Mucosa of descending colon (tissue), 3 donors: ENCODE data around the gene S100A12. TPM values are rescaled to one million over a fixed set of nuclear protein-coding genes. Genes with fewer than 3 reads are reported as not detected.

ENCODE experiments used
- ATAC-seq: fragments of 200-7000 bp; cut with Tn5 transposase; one replicate; pipeline ENCODE4 v1.9.1; 2020; ENCODE audit warnings: mild to moderate bottlenecking, moderate library complexity
- DNase-seq, 3 donors: peaks; one replicate each; pipeline ENCODE4 v3.0.0-alpha.2; 2020
- H3K36me3 ChIP-seq: fragments of 200-600 bp; one replicate; pipeline ENCODE4 v1.8.0; 2021; ENCODE audit warnings: low read depth, mild to moderate bottlenecking
- H3K4me1 ChIP-seq: fragments of 200-600 bp; one replicate; pipeline ENCODE4 v1.8.0; 2021; ENCODE audit warnings: low read depth, mild to moderate bottlenecking
- H3K4me3 ChIP-seq: fragments of 200-600 bp; one replicate; pipeline ENCODE4 v1.8.0; 2021; ENCODE audit warnings: mild to moderate bottlenecking
- H3K9me3 ChIP-seq: fragments of 200-600 bp; one replicate; pipeline ENCODE4 v1.8.0; 2021; ENCODE audit warnings: mild to moderate bottlenecking
- CTCF ChIP-seq: fragments of 200-600 bp; IDR thresholded peaks from one replicate; pipeline ENCODE4 v1.8.0; 2022; ENCODE audit warnings: antibody characterized with exemption, mild to moderate bottlenecking
- intact Hi-C, 2 donors: fragments of 100-400 bp; cut with DNase I in 1 of 2; cut with micrococcal nuclease in 1 of 2; formaldehyde crosslinking; loops; one replicate each; pipeline versions ENCODE4 v1.11.0 to v1.11.1; 2022; cut with DNase I, micrococcal nuclease
- total RNA-seq, 3 donors: library from RNA; stranded (reverse); fragmentation: NEBNext Ultra II Directional in 2 of 3; extraction: Animal tissue kit (Norgen Biotek cat#: 25700) in 2 of 3; gene quantifications; one replicate each; pipeline versions ENCODE4 v1.2.1 to v1.2.4, GENCODE V29; 2021 to 2023
- donor health status: DM: no; HTN: no; CAD: no; lungs with moderate emphysema.
- donor health status: DM: no; HTN: no; CAD: no.
- donor health status: DM: no; HTN: yes; CAD: no.

Gene S100A12
- total RNA-seq, 3 donors from 2014 or later = 0.87 to 1.5 TPM; not detected in 1

- Histone ChIP-seq H3K4me3 (no peak overlapping the region), H3K9me3 (no peaks in the 10 kb centered on the region), H3K4me1 (no peaks in the 10 kb centered on the region), H3K36me3 (no peaks in the 10 kb centered on the region)
- DNase-seq (no peak), ATAC-seq (peak; percentile 18)
- TF ChIP-seq CTCF = no peak
- intact Hi-C loops = no loop called here
These were observed 14.8 kb upstream of the S100A12 start for GRCh38 chr1:153389973-153390879.

- no peak for TF ChIP-seq CTCF
- no peaks in the 10 kb centered on the region for H3K9me3 ChIP-seq
- no peak overlapping the region for H3K4me3 ChIP-seq
- H3K4me1 ChIP-seq = no peaks in the 10 kb centered on the region
- intact Hi-C loops = no loop called here
- H3K36me3 ChIP-seq = no peaks in the 10 kb centered on the region
- no peak for DNase-seq
- no peak for ATAC-seq
These were observed 14.0 kb upstream of the S100A12 start for GRCh38 chr1:153389401-153389800.

- Histone ChIP-seq H3K9me3 (no peaks in the 10 kb centered on the region), H3K36me3 (no peaks in the 10 kb centered on the region), H3K4me3 (no peak overlapping the region), H3K4me1 (no peaks in the 10 kb centered on the region)
- no peak for DNase-seq
- no peak for ATAC-seq
- intact Hi-C loops = no loop called here
- TF ChIP-seq CTCF = no peak
These were observed 12.4 kb upstream of the S100A12 start for GRCh38 chr1:153387785-153388184.

- DNase-seq (no peak), ATAC-seq (no peak)
- intact Hi-C loops = no loop called here
- Histone ChIP-seq H3K4me1 (no peaks in the 10 kb centered on the region), H3K36me3 (no peaks in the 10 kb centered on the region), H3K9me3 (no peaks in the 10 kb centered on the region), H3K4me3 (no peak overlapping the region)
- TF ChIP-seq CTCF = no peak
These were observed 11.6 kb upstream of the S100A12 start for GRCh38 chr1:153387001-153387400.

GRCh38 chr1:153386500-153386901 is 11.1 kb upstream of the S100A12 start:
- peaks cover 3% of the 10 kb centered on the region for H3K9me3 ChIP-seq
- H3K4me3 ChIP-seq = no peak overlapping the region
- TF ChIP-seq CTCF = no peak
- H3K4me1 ChIP-seq = no peaks in the 10 kb centered on the region
- ATAC-seq (peak; percentile 37), DNase-seq (peak in 1 of 3 donors; percentile 28)
- intact Hi-C loops = no loop called here
- no peaks in the 10 kb centered on the region for H3K36me3 ChIP-seq
